SKM-1 treated with dmso at 0.1 percent for 144 hours (cell line): Measurements from ENCODE around the gene ZNF195.
A peak's percentile ranks its signal among the peaks of the same experiment; 100 is the strongest.
"Not testable (repeated sequence)": the region's sequence is repeated elsewhere in the genome, so short reads cannot be mapped to it uniquely, and the experiment has no call there.

ENCODE experiments used
- DNase-seq: peaks from one replicate; lab custom pipeline; 2025; ENCODE audit not compliant: unreplicated experiment; lab: John Stamatoyannopoulos, UW

The ZNF195 gene

DNA sequence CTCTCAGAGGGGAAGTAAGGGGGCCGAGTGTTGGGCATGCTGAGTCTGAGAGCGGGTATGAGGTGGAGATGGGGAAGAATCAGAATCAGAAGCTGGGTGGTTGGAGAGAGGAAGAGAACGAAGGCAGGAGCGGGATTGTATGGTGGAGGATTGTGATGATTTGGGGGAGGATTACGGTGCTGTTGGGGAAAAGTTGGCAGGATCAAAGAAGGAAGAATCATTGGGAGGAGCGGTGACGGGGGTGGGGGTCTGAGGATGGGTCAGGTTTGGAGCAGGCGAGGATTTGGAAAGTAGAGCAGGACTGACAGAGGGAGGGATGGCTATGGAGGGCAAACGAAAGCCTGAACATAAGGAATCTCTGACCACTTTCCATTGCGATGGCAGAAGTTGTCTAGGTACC lies 22.1 kb downstream of the ZNF195 start:
- no peak for DNase-seq

DNA sequence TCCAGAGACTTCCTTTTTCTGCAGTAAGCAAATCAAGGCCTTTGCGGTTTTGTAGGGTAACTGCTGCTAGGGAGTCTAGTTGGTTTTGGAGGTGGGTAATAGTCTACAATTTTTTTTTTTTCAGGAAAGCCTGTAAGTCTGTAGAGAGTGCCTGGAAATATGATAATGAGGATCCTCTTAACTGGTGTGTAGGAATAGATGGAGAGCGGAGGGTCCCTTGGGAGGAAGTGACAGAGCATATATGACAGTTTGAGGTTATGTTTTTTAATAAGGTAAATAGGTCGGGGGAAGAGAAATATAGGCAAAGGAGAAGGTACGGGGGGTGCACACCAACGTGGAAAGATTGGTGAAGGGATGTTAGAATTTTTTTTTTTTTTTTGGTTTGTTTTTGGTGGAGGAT lies 25.9 kb downstream of the ZNF195 start:
- no peak for DNase-seq

DNA sequence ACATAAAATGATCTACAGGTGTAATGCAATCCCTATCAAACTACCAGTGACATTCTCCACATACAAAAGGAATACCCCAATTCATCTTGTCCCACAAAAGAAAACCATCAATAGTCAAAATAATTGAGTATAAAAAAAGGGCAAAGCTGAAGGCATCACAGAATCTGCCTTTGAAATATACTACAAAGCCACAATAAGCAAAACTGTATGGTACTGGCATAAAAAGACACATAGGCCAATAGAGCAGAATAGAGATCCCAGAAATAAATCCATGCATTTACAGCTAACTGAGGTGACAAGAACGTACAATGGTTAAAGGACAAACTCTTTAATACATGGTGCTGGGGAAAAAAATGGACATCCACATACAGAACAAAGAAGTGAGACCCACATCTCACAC lies 31.8 kb downstream of the ZNF195 start:
- no peak for DNase-seq

DNA sequence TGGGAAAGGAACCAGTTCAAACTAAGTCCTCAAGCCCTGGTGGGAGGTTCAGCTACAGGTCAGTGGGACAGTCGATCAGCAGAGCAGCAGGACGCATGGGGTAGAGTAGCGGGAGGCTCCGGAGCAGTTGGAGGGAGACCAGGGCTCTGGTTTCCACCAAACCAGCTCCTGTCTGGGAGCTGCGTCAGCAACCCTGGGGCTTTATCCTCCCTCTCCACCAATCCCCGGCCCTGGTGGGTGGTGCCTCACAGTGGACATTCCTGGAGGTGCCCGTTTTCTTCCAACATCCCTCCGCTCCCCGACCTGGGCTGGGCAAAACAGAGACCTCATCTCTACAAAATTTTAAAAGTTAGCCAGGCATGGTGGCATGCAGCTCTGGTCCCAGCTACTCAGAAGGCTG lies 32.4 kb downstream of the ZNF195 start:
- no peak for DNase-seq

DNA sequence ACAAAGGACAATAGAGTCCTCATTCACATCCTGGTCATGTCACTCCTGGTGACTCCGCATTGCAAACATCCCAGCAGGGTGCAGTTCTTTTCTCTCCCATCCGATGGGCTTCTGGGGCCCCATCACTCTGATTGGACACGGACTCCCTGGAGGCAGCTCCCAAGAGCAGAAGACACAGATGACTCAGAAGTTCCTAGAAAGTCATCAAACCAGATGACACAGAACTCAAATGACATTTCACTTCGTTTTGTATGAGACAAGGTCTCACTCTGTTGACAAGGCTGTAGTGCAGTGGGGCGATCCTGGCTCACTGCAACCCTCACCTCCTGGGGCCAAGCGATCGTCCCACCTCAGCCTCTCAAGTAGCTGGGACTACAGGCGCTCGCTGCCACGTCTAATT lies 33.2 kb downstream of the ZNF195 start:
- no peak for DNase-seq

DNA sequence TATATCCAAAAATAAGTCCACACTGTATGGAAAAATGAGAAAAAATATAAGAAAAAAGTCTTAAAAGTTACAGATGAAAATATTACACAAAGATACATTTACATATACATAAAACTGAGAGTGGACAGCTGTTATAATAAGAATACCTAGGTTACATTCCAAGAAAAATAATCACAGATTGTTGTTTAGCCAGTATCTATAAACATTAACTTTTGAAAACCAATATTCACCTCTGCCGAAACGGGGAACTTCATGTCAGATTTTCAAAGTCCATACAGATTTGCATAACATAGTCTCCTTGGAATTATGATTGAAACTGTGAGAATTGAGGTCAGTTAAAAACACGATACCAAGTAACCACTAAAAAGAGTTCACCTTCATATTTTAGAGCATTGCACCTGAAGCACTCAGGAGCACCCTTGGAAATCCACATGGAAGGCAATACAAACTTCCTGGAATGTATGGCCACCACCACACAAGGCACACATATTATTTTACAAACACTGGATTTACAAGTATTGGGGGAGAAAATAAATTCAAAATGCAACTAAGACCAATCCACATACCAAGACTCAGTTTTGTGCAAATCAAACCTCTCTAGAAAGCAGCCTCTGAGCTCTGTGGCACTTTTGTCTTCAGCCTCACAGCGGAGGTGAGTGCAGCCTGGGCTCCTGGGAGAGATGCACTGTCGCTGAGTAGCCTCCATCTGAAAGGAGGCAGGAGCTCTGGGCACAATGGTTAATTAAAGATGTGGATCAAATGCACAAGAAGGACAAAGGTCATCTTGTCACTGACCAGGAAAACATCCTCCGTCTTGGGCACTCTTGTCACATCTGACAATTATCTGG lies 34.4 kb downstream of the ZNF195 start:
- no peak for DNase-seq

DNA sequence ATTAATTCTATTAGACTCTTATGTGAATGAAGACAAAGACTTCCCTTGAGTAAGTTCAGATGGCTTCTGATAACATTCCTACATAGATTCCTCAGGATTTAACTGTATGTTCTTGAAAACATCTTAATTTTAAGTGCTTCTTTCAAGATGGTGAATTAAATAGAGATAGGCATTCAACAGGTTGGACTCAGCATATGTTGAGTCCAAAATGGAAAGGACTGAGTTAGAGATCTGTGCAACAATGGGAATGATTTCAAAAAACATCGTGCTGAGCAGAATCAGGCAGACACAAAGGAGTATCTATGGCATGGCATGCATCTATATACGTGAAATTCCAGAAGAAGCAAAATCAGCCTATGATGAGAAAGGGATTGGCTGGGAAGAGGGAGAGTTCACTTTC lies 36.2 kb downstream of the ZNF195 start:
- no peak for DNase-seq

DNA sequence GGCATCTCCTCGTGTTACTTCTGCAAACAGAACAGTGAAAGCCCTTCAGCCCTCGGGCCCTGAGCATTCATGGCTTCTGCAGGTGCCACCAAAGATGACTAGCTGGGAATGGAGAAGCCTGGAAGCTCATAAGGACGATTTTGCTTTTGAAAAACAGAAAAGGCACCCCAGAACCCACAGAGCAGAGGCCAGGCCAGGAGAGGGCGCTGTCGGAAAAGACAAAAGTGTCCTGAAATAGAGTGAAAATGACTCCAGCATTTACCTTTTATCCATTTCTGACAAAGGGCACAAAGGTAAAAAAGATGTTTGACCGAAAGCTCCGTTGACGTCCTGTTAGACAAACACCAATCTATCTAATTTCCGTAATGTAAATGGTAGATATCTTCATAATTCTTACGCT lies 37.6 kb downstream of the ZNF195 start:
- peak; percentile 9 for DNase-seq

DNA sequence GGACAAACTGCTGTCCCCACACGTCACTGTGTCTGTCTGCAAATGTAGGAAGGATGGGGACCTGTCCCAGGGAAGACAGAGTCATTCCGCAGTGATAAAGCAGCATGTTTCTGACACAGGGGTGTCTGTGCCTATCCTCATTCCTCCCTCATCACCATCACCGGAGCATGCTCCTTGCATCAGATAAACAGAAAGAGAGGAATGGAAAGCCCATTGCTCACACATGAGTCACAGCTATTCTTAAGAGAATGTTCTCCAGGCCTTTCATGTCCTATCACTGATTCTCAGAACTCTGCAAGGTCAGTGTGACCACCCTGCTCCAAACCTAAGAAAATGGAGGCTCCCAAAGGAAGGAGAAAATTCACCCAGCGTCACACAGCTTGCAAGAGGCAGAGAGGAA lies 38.9 kb downstream of the ZNF195 start:
- no peak for DNase-seq

DNA sequence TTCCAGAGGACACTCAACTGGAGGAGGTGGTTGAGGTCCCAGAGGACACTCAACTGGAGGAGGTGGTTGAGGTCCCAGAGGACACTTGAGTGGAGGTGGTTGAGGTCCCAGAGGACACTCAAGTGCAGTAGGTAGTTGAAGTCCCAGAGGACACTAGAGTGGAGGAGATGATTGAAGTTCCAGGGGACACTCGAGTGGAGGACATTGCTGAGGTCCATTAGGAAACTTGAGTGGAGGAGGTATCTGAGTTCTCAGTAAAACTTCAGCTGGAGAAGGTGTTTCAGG lies 39.7 kb downstream of the ZNF195 start:
- no peak for DNase-seq

DNA sequence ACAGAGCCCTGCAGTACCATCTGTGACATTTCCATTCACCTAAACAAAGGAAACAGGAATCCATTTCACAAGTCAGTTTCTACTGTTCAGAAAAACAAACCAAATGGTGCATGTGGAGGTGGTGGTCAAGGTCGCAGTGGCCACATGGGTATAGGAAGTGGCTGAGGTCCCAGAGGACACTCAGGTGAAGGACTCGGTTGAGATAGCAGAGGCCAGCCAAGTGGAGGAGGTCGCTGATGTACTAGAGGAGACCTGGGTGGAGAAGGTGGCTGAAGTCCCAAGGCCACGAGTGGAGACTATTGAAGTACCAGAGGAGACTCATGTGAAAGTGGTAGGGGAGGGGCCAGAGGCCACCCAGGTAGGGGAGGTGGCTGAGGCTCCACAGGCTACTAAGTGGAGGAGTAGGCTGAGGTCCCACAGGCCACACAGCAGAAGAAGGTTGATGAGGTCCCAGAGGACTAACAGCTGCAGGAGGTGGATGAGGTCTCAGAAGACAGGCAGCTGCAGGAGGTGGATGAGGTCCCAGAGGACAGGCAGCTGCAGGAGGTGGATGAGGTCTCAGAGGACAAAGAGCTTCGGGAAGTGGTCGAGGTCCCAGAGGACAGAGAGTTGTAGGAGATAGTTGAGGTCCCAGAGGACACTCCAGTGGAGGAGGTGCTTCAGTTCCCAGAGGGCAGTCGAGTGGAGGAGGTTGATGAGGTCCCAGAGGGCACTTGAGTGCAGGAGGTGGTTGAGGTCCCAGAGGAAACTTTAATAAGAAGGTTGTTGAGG lies 40.2 kb downstream of the ZNF195 start:
- DNase-seq = no peak

DNA sequence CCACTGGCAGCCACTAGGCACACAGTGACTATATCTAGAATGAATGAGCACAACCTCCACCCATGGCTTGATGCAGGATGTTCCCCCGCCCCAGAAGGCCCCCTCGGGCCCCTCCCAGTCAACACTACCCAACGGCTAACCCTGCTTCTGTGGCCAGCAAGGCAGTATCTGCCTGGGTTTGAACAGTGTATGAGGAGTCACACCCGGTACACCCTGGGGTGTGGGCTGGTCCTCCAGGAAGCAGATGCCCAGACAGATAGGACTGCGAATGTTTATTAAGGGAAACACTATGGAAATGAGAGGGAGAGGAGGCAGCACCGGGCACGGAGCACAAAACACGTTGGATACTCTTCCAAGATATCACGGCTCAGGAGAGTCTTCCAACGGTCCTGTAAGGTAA lies 42.5 kb downstream of the ZNF195 start:
- DNase-seq = not testable (repeated sequence)

DNA sequence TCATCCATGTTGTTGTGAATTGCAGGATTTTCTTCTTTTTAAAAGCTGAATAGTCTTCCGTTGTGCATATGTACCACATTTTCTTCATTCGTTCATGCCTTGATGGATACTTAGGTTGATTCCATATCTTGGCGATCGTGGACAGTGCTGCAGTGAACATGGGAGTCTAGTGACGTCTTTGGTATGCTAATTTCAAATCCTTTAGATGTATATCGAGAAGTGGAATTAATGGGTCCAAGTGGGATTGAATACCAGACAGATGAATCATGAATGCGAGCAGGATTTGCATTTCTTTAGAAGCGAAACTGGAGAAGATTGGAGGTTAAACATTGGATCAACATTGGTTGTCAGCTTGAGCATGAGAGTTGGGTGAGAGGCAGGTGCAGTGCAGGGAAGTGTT lies 45.8 kb downstream of the ZNF195 start:
- DNase-seq = not testable (repeated sequence)

DNA sequence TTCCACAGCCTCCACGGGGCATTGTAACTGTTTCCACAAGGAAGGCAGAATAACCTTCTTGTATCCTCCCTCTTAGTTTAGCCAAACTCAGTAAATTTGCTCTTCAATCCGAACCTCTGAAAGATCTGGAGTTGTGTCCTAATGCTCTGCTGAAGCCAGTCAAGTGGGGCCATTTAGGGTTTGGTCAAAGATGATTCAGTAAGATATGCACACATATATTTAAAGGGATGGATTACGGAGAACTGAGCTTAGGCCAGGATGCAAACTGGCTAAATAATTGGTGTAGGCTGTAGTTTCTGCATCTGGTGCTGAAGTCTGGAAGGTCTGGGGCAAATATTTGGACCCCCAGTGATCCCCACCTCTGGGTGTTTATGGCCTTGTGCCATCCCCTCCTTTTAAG lies 47.9 kb downstream of the ZNF195 start:
- not testable (repeated sequence) for DNase-seq

DNA sequence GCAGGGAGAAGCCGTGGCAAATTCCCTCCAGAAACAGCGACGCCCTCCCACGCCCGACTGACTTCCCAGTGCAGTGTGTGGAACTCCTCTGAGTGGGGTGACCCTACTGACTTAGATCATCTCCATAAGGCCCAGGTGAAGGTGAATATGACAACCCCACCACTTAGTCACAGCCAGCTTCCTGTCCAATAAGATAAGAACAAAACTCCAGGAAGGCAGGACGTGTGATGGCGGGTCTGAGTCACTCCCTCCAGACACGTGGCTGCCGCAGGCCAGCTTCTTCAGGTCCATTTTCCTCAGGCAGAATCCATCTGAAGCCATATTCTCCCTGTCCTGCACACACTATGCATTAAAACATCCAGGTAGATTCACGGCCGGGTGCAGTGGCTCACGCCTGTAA lies 48.9 kb downstream of the ZNF195 start:
- not testable (repeated sequence) for DNase-seq

DNA sequence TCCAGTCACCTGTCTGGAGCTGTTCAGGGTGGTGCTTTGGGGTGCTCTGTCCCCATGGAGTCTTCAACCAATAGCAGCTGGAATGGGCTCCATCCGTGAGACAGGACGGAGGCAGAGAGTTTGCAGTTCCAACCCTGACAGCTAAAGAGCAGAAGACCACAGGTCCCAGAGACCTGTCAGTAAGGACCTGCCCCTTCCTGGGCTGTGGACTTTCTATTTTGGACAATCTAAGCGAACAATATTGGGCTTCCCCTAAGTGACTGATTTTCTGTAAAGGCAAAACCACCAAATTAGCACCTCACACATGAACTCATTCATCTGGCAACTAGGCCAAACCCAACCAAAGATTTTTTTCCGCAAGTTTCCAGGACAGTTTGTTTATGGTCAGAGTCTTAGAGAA lies 50.4 kb downstream of the ZNF195 start:
- not testable (repeated sequence) for DNase-seq

DNA sequence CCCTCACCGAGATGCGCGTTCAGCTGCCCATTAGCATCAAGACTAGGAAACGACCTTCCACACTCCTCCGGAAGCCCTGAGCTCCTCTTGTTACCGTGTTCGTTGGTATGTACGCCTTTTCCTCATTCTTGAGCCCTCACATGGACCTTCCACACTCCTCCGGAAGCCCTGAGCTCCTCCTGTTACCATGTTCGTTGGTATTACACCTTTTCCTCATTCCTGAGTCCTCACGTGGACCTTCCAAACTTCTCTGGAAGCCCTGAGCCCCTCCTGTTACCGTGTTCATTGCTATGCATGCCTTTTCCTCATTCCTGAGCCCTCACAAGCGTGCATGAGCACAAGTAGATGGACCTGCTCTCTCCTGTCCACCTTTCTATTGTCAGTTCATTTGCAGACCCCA lies 52.5 kb downstream of the ZNF195 start:
- not testable (repeated sequence) for DNase-seq

DNA sequence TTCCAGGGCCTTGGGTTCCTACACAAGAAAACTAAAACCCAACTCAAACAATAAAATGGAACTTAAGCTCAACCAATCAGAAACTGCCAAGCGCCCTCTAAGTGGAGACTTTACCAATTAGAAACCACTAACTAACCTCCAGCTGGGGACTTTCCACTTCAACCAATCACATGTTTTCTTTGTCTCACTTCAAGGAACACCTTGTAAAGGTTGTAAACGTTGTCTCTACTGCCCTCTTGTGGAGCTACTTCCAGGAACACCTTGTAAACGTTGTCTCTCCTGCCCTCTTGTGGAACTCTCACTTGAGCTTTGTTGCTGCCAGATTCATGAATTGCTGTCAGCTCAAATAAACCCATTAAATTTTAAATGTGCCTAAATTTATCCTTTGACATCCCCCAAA lies 54.2 kb downstream of the ZNF195 start:
- not testable (repeated sequence) for DNase-seq
